Measurements from ENCODE around the gene QSOX2.

QSOX2 gene

DNA sequence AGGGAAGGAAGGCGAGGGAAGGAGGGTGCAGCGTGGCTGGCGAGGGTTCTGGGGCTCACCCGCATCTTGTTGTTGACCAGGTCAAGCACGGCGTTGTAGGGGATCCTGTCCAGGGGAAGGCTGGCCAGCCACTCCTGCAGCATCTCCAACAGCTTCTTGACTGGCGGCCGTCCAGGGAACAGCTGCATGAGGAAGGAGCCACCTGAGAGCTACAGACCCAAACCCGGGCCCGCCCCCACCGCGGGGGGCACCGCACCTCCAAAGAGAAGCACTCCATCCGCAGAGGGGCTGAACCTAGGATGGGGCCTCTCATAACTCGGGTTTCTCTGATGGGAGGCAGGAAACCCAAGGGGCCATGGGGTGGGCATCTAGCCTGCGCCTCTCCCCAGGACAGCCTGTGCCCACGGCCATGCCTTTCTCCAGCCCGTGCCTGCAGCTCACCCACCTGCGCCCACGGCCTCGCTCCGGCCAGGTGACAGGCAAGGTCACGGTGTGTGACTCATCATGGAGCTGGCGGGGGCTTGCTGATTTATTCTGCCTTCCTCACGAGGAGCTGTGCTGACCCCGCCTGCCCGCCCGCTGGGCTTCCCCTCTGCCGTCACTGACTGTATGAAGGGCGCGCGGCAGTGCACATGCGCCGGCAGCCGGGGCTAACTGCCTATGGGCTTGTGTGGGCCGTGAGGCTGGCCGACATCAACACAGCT is 28.9 kb downstream of the QSOX2 start:
- no peaks in the 10 kb centered on the region for H3K27me3 ChIP-seq (ENCODE audit: insufficient read depth, low read length)
- H3K4me3 ChIP-seq (ENCODE audit: low read depth, low read length): no peak overlapping the region
- H3K36me3 ChIP-seq (ENCODE audit: insufficient read depth, low read length): peaks cover 22% of the 10 kb centered on the region
- no peak overlapping the region for H2AFZ ChIP-seq (ENCODE audit: low read length, unreplicated experiment)
- H3K79me2 ChIP-seq (ENCODE audit: control insufficient read depth, insufficient read depth, low read length, unreplicated experiment): no peaks in the 10 kb centered on the region
- H3K4me1 ChIP-seq (ENCODE audit: control insufficient read depth, insufficient read depth, low read length, unreplicated experiment): no peaks in the 10 kb centered on the region
- no peak overlapping the region for H3K27ac ChIP-seq (ENCODE audit: low read depth, low read length)

GRCh38 chr9:136213733-136214132 is 31.9 kb downstream of the QSOX2 start:
- no peak overlapping the region for H2AFZ ChIP-seq (ENCODE audit: low read length, unreplicated experiment)
- peaks cover 22% of the 10 kb centered on the region for H3K36me3 ChIP-seq (ENCODE audit: insufficient read depth, low read length)
- H3K79me2 ChIP-seq (ENCODE audit: control insufficient read depth, insufficient read depth, low read length, unreplicated experiment): no peaks in the 10 kb centered on the region
- H3K4me1 ChIP-seq (ENCODE audit: control insufficient read depth, insufficient read depth, low read length, unreplicated experiment): no peaks in the 10 kb centered on the region
- no peak overlapping the region for H3K27ac ChIP-seq (ENCODE audit: low read depth, low read length)
- no peak overlapping the region for H3K4me3 ChIP-seq (ENCODE audit: low read depth, low read length)
- no peaks in the 10 kb centered on the region for H3K27me3 ChIP-seq (ENCODE audit: insufficient read depth, low read length)

- Histone ChIP-seq H3K27me3 (ENCODE audit: insufficient read depth, low read length) (no peaks in the 10 kb centered on the region), H3K79me2 (ENCODE audit: control insufficient read depth, insufficient read depth, low read length, unreplicated experiment) (no peaks in the 10 kb centered on the region), H3K27ac (ENCODE audit: low read depth, low read length) (no peak overlapping the region), H3K36me3 (ENCODE audit: insufficient read depth, low read length) (peaks cover 22% of the 10 kb centered on the region), H3K4me3 (ENCODE audit: low read depth, low read length) (no peak overlapping the region), H2AFZ (ENCODE audit: low read length, unreplicated experiment) (no peak overlapping the region), H3K4me1 (ENCODE audit: control insufficient read depth, insufficient read depth, low read length, unreplicated experiment) (no peaks in the 10 kb centered on the region)
Measured at GRCh38 chr9:136212345-136212950, 33.2 kb downstream of the QSOX2 start.

- H3K27ac ChIP-seq (ENCODE audit: low read depth, low read length): no peak overlapping the region
- H3K4me1 ChIP-seq (ENCODE audit: control insufficient read depth, insufficient read depth, low read length, unreplicated experiment): no peaks in the 10 kb centered on the region
- no peak overlapping the region for H2AFZ ChIP-seq (ENCODE audit: low read length, unreplicated experiment)
- H3K79me2 ChIP-seq (ENCODE audit: control insufficient read depth, insufficient read depth, low read length, unreplicated experiment): no peaks in the 10 kb centered on the region
- no peaks in the 10 kb centered on the region for H3K27me3 ChIP-seq (ENCODE audit: insufficient read depth, low read length)
- peaks cover 22% of the 10 kb centered on the region for H3K36me3 ChIP-seq (ENCODE audit: insufficient read depth, low read length)
- H3K4me3 ChIP-seq (ENCODE audit: low read depth, low read length): no peak overlapping the region
Measured at GRCh38 chr9:136211441-136212344, 33.9 kb downstream of the QSOX2 start.

DNA sequence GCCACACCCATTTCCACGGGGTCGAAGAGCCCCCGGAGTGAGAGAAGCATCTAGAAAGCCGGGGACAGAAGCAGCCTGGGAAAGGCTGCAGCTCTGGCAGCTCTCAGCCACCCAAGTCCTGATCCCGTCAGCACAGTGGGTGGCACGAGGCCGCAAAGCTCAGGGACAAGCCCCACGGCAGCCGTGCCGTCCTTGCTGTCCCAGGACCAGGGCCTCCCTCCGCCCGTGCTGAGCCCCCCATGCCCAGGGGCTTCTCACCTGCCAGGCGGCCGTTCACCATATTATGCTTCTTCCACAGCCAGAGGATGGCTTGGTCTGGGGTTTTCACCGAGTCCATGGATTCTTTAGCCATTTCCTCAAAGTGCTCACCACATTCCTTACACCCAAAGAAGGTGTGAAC is 34.6 kb downstream of the QSOX2 start:
- H2AFZ ChIP-seq (ENCODE audit: low read length, unreplicated experiment): no peak overlapping the region
- peaks cover 22% of the 10 kb centered on the region for H3K36me3 ChIP-seq (ENCODE audit: insufficient read depth, low read length)
- H3K4me1 ChIP-seq (ENCODE audit: control insufficient read depth, insufficient read depth, low read length, unreplicated experiment): no peaks in the 10 kb centered on the region
- H3K4me3 ChIP-seq (ENCODE audit: low read depth, low read length): no peak overlapping the region
- no peaks in the 10 kb centered on the region for H3K27me3 ChIP-seq (ENCODE audit: insufficient read depth, low read length)
- no peak overlapping the region for H3K27ac ChIP-seq (ENCODE audit: low read depth, low read length)
- no peaks in the 10 kb centered on the region for H3K79me2 ChIP-seq (ENCODE audit: control insufficient read depth, insufficient read depth, low read length, unreplicated experiment)

DNA sequence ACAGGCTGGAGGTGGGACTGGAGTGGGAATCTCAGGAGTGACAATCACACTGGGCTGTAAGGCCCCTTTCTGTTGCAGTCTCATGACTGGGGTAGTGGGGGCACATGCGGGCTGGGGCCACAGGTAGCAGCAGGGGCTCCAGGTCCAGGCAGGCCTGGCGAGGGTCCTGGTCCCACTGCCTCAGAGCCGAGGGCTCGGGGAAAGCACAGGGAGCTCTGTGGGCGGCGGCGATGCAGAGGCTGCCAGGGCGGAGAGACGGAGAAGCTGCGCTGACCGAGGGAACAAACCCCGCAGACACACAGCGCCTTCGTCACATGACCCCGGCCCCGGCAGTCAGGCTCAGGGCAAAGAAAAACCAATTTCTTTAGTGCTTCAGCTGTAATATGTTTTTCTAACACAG is 35.3 kb downstream of the QSOX2 start:
- no peaks in the 10 kb centered on the region for H3K79me2 ChIP-seq (ENCODE audit: control insufficient read depth, insufficient read depth, low read length, unreplicated experiment)
- no peaks in the 10 kb centered on the region for H3K4me1 ChIP-seq (ENCODE audit: control insufficient read depth, insufficient read depth, low read length, unreplicated experiment)
- no peaks in the 10 kb centered on the region for H3K27me3 ChIP-seq (ENCODE audit: insufficient read depth, low read length)
- H3K4me3 ChIP-seq (ENCODE audit: low read depth, low read length): no peak overlapping the region
- no peak overlapping the region for H2AFZ ChIP-seq (ENCODE audit: low read length, unreplicated experiment)
- H3K36me3 ChIP-seq (ENCODE audit: insufficient read depth, low read length): peaks cover 19% of the 10 kb centered on the region
- no peak overlapping the region for H3K27ac ChIP-seq (ENCODE audit: low read depth, low read length)

DNA sequence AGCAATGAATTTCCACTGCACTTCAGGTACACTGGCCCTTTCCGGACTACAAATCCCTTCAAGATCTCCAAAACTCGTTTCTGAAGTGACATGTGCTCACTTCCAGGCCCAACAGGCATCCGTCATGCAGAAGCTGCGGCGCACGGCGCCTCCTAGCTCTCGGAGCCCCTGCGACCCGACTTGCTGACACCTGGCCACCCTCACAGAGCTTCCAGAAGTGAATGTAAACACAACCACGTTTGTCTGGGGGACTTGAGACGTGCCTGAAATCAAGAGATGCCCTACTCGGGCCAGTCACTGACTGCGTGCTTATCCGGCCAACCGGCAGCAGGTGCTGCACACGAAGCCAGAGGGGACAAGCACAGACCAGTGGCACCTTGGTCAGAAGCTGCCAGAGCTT is 35.8 kb downstream of the QSOX2 start:
- Histone ChIP-seq H3K79me2 (ENCODE audit: control insufficient read depth, insufficient read depth, low read length, unreplicated experiment) (no peaks in the 10 kb centered on the region), H3K4me1 (ENCODE audit: control insufficient read depth, insufficient read depth, low read length, unreplicated experiment) (no peaks in the 10 kb centered on the region), H3K36me3 (ENCODE audit: insufficient read depth, low read length) (peaks cover 14% of the 10 kb centered on the region), H3K27me3 (ENCODE audit: insufficient read depth, low read length) (peaks cover 1% of the 10 kb centered on the region), H2AFZ (ENCODE audit: low read length, unreplicated experiment) (no peak overlapping the region), H3K4me3 (ENCODE audit: low read depth, low read length) (no peak overlapping the region), H3K27ac (ENCODE audit: low read depth, low read length) (no peak overlapping the region)

GRCh38 chr9:136209232-136209631 is 36.4 kb downstream of the QSOX2 start:
- Histone ChIP-seq H3K4me1 (ENCODE audit: control insufficient read depth, insufficient read depth, low read length, unreplicated experiment) (no peaks in the 10 kb centered on the region), H3K36me3 (ENCODE audit: insufficient read depth, low read length) (peaks cover 9% of the 10 kb centered on the region), H2AFZ (ENCODE audit: low read length, unreplicated experiment) (no peak overlapping the region), H3K4me3 (ENCODE audit: low read depth, low read length) (no peak overlapping the region), H3K27me3 (ENCODE audit: insufficient read depth, low read length) (peaks cover 7% of the 10 kb centered on the region), H3K27ac (ENCODE audit: low read depth, low read length) (no peak overlapping the region), H3K79me2 (ENCODE audit: control insufficient read depth, insufficient read depth, low read length, unreplicated experiment) (no peaks in the 10 kb centered on the region)

GRCh38 chr9:136208675-136209074 is 36.9 kb downstream of the QSOX2 start:
- Histone ChIP-seq H2AFZ (ENCODE audit: low read length, unreplicated experiment) (no peak overlapping the region), H3K79me2 (ENCODE audit: control insufficient read depth, insufficient read depth, low read length, unreplicated experiment) (no peaks in the 10 kb centered on the region), H3K27me3 (ENCODE audit: insufficient read depth, low read length) (peaks cover 12% of the 10 kb centered on the region), H3K27ac (ENCODE audit: low read depth, low read length) (no peak overlapping the region), H3K4me1 (ENCODE audit: control insufficient read depth, insufficient read depth, low read length, unreplicated experiment) (no peaks in the 10 kb centered on the region), H3K4me3 (ENCODE audit: low read depth, low read length) (no peak overlapping the region), H3K36me3 (ENCODE audit: insufficient read depth, low read length) (peaks cover 3% of the 10 kb centered on the region)

- H3K27me3 ChIP-seq (ENCODE audit: insufficient read depth, low read length): peaks cover 21% of the 10 kb centered on the region
- H3K27ac ChIP-seq (ENCODE audit: low read depth, low read length): no peak overlapping the region
- no peak overlapping the region for H2AFZ ChIP-seq (ENCODE audit: low read length, unreplicated experiment)
- no peaks in the 10 kb centered on the region for H3K4me1 ChIP-seq (ENCODE audit: control insufficient read depth, insufficient read depth, low read length, unreplicated experiment)
- H3K4me3 ChIP-seq (ENCODE audit: low read depth, low read length): no peak overlapping the region
- H3K79me2 ChIP-seq (ENCODE audit: control insufficient read depth, insufficient read depth, low read length, unreplicated experiment): no peaks in the 10 kb centered on the region
- H3K36me3 ChIP-seq (ENCODE audit: insufficient read depth, low read length): no peaks in the 10 kb centered on the region
Measured at GRCh38 chr9:136207616-136208015, 38.0 kb downstream of the QSOX2 start.

Measured in ACC112 (cell line).